GM18909 (cell line): ENCODE results near the gene TFG.

Experiments used
- ATAC-seq: cut with Tn5 transposase; IDR thresholded peaks from one replicate; pipeline ENCODE4 v1.9.1; 2021; ENCODE audit warnings: mild to moderate bottlenecking; ENCODE audit not compliant: unreplicated experiment, poor library complexity

TFG gene

DNA sequence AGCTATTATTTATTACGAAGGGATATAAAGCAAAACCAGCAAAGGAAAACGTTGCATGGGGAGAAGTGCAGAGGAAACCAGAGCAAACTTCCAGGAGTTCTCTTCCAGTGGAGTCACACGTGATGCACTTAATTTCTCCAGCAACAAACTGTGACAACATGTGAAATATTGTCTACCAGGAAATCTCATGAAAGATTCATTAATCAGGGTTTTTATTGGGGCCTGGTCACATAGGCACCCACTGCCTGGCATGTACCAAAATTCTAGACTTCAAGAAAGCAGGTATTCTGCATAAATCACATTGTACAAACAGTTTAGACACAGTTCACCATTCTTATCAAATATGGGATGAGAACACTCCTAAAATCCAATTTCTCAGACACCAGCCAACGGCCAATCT, 5.4 kb upstream of the TFG start:
- no peak for ATAC-seq

DNA sequence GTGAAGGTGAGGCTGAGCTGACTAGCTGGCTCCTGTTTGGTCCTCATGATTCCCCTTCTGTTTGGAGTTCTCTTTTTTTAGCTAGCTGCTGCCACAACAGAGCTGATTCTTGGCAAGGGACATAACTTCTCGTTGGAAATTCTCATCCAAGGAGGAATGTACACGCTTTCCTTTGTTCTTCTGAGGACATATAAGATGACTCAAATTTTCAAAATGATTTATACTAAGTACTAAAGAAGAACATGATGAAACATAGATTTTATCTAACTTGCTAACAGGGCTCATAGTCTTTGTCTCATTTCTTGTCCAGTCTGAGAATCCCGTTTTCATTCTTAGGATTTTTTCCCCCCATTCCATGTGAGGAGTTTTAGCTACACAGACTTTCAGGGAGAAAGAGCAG, 2.9 kb upstream of the TFG start:
- ATAC-seq = no peak

GRCh38 chr3:100708644-100708988, 678 bp upstream of the TFG start:
- no peak for ATAC-seq

DNA sequence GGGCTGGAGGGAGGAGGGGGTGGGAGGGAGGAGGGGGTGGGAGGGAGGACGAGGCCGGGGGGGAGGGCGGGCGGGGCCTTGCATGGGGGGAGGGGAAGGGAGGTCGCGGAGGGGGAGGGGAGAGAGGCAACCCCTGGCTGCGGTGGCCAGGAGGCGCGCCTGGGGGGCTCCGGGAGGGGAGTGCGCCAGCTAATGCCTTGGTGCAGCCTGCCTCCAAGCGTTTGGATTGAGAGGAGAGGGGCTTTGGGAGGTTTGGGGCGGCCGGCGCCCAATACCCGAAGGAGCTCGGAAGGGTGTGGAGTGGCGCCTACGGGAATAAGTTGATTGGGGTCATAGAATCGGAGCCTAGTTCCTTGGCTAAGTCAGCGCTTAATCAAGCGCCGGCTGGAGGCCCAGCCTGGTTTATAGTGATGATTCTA, 557 bp downstream of the TFG start:
- no peak for ATAC-seq

GRCh38 chr3:100710261-100710968, 1.1 kb downstream of the TFG start:
- peak; percentile 40 for ATAC-seq

- no peak for ATAC-seq
Observed at GRCh38 chr3:100715176-100715575, 5.9 kb downstream of the TFG start.

GRCh38 chr3:100717063-100717462, 7.8 kb downstream of the TFG start:
- no peak for ATAC-seq

DNA sequence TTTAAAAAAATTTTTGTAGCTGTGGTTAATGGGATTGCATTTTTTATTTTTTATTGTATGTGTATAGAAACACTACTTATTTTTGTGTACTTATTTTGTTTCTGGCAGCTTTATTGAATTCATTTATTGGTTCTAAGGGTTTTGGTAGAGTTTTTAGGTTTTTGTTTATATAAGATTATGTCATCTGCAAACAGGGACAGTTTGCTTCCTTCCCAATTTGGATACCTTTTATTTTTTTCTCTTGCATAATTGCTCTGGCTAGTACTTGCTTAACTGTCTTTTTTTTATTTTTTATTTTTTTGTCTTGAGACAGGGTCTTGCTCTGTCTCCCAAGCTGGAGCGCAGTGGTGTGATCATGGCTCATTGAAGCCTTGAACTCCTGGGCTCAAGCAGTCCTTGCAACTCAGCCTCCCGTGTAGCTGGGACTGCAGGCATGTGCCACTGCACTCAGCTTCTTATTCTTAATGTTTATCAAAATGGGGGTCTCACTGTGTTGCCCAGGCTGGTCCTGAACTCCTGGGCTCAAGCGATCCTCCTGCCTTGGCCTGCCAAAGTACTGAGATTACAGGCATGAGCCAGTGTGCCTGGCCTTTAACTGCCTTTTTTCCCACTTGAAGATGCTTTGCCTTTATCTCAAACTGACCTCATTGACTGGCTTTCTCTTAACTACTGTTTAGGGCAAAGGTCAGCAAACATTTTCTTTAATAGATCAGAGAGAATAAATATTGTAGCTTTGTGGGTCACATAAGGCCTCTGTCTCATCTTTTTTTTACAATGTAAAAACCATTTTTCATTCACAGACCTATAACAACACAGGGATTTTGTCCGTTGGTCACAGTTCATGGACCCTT, 8.6 kb downstream of the TFG start:
- ATAC-seq = no peak

- ATAC-seq = no peak
Observed at GRCh38 chr3:100719136-100719535, 9.8 kb downstream of the TFG start.

DNA sequence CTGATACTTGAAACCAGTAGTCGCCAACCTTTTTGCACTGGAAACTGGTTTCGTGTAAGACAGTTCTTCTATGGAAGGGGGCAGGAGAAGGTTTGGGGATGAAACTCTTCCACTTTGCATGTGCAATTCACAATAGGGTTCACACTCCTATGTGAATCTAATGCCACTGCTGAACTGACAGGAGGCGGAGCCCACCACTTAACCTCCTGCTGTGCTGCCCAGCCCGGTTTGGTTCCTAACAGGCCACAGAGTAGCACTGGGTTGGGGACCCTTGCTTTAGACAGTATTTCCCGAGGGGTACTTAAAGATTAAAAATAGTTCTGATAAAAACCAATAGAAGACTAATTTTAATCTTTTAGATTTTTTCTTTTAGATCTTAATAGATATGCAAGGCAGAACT, 11.1 kb downstream of the TFG start:
- no peak for ATAC-seq

DNA sequence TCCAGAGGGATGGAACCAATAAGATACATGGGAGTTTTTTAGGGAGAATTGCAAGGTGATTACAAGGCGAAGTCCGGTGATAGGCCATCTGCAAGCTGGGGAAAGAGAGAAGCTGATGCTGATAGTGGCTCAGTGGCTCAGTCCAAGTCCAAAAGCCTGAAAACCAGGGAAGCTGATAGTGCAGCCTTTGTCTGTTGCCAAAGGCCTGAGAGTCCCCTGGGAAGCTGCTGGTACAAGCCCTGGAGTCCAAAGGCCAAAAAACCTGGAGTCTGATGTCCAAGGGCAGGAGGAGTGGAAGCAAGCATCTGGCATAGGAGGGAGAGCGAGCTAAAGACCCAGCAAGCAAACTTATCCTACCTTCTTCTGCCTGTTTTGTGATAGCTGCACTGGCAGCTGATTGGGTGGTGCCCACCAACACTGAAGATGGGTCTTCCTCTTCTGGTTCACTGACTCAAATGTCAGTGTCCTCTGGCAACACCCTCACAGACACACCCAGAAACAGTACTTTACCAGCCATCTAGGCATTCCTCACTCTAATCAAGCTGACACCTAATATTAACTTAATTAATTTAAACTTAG, 16.7 kb downstream of the TFG start:
- ATAC-seq = no peak

- ATAC-seq = no peak
Observed at GRCh38 chr3:100726706-100727105, 17.4 kb downstream of the TFG start.

GRCh38 chr3:100730524-100730923, 21.2 kb downstream of the TFG start:
- no peak for ATAC-seq

GRCh38 chr3:100732435-100732834, 23.1 kb downstream of the TFG start:
- ATAC-seq = no peak

DNA sequence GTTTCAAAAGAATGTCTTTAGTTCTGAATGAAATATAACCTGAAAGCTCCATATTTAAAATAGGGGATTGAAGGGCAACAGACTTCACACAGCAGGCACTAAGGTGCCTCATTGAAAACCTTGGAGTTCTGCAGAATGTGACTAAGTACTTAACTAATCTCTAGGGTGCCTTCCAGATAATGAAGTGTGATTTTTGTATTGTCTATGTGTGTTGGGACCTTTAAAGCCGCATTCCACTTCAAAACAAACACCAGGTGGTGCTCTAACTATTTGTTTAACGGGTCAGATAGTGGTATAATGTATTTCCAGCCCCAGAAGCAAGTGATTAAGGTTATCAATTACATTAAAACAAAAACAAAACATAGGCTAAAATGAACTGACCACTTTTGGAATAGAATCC, 28.0 kb downstream of the TFG start:
- ATAC-seq = no peak

DNA sequence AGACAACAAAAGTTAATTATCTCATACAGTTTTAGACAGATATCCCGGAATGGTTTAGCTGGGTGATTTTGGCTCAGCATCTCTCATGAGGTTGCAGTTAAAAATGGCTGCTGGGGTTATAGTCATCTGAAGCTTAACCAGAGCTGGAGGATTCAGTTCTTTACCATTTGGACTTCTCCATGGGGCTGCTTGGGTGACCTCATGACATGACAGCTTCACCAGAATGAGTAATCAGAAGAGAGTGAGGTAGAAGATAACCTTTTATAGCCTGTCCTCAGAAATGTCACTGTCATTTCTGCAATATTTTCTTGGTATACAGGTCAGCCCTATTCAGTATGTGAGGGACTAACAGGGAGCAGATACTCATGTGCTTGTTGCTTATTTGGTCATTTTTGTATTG, 30.9 kb downstream of the TFG start:
- ATAC-seq = no peak

- no peak for ATAC-seq
Observed at GRCh38 chr3:100743535-100743934, 34.2 kb downstream of the TFG start.

DNA sequence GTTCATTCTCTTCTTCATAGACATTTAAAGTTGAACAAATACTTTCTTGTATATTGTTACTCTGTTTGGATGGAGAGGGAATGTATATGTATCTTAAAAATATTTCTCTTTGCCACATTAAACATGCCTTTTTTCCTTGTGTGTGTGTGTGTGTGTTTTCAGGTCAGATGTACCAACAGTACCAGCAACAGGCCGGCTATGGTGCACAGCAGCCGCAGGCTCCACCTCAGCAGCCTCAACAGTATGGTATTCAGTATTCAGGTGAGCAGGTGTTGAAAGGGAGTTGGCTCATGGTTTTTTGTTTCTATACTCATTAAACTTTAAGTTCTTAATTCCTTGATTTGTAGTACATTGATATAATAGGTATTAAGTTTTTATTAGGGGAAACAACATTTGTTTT, 35.4 kb downstream of the TFG start:
- ATAC-seq = no peak

DNA sequence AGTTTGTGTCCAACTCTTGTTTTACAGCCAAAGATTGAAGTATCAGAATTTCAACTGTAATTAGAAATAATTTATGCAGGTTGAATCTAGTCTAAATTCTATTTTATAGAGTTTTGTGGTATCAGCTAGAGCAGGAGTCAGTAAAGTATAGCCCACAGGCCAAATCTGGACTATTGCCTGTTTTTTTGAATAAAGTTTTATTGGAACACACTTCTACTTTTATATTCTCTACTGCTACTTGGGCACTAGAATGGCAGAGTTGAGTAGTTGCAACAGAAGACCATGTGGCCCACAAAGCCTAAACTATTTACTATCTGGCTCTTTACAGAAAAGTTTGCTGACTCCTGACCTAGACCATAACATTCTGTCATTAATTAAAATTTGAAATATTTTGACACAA, 36.3 kb downstream of the TFG start:
- no peak for ATAC-seq

GRCh38 chr3:100746092-100746491, 36.8 kb downstream of the TFG start:
- no peak for ATAC-seq

- no peak for ATAC-seq
Observed at GRCh38 chr3:100748220-100748619, 38.9 kb downstream of the TFG start.

- ATAC-seq = no peak
Observed at GRCh38 chr3:100748967-100749366, 39.7 kb downstream of the TFG start.
